Measurements from ENCODE around the gene EPSTI1.

The EPSTI1 gene

DNA sequence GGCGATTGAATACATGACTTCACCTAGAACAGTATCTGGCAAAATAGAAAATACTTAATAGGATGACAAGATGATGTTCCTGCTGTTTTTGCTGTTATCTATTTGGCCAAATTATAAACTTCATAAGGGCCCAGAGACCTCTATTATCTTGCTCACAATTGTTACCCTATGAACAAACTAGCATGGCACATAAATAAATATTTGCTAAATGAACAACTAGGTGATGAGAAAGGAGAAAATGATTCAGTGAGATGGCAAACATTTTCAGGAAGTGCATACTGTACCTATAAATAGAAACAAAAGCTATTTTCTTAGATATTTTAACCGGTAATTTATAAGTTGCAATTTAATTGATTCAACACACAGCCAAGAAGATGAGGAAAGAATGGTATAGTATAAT, 132.3 kb downstream of the EPSTI1 start:
- H3K27ac ChIP-seq, result no peak overlapping the region
- H3K36me3 ChIP-seq, result no peaks in the 10 kb centered on the region
- H3K4me3 ChIP-seq (ENCODE audit: low read depth in 1 of 2, low read length in 1 of 2), result no peak overlapping the region
- H3K27me3 ChIP-seq, result no peaks in the 10 kb centered on the region
- TF ChIP-seq, protein P1, sequence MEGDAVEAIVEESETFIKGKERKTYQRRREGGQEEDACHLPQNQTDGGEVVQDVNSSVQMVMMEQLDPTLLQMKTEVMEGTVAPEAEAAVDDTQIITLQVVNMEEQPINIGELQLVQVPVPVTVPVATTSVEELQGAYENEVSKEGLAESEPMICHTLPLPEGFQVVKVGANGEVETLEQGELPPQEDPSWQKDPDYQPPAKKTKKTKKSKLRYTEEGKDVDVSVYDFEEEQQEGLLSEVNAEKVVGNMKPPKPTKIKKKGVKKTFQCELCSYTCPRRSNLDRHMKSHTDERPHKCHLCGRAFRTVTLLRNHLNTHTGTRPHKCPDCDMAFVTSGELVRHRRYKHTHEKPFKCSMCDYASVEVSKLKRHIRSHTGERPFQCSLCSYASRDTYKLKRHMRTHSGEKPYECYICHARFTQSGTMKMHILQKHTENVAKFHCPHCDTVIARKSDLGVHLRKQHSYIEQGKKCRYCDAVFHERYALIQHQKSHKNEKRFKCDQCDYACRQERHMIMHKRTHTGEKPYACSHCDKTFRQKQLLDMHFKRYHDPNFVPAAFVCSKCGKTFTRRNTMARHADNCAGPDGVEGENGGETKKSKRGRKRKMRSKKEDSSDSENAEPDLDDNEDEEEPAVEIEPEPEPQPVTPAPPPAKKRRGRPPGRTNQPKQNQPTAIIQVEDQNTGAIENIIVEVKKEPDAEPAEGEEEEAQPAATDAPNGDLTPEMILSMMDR (IDR thresholded peaks at IDR 0.05), result no peak
- no peaks in the 10 kb centered on the region for H3K9me3 ChIP-seq
- H3K4me1 ChIP-seq (ENCODE audit: control insufficient read depth in 1 of 2, insufficient read depth in 1 of 2, low read depth in 1 of 2, low read length in 1 of 2), result no peaks in the 10 kb centered on the region

DNA sequence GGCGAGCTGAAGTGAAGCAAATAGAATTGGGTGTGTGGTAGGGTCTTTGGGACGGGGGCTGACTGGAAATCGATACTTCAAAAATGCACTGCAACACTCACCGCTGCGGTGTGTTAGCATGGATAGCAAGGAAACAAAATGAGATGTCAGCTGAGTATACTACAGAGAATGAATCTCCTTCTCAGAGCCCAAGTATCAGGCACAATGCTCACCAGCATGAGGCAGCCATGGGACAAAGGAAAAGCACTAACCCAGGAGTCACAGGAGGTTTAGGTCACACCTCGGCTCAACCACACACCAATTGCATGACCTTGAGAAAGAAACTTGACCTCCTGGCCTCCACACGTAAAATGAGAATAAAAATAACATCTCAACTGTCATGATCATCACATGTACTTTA, 136.6 kb downstream of the EPSTI1 start:
- Histone ChIP-seq H3K27me3 (no peaks in the 10 kb centered on the region), H3K9me3 (no peaks in the 10 kb centered on the region), H3K4me1 (ENCODE audit: control insufficient read depth in 1 of 2, insufficient read depth in 1 of 2, low read depth in 1 of 2, low read length in 1 of 2) (no peaks in the 10 kb centered on the region), H3K4me3 (ENCODE audit: low read depth in 1 of 2, low read length in 1 of 2) (no peak overlapping the region), H3K36me3 (no peaks in the 10 kb centered on the region), H3K27ac (no peak overlapping the region)
- TF ChIP-seq, protein P1 (IDR thresholded peaks at IDR 0.05), result no peak

DNA sequence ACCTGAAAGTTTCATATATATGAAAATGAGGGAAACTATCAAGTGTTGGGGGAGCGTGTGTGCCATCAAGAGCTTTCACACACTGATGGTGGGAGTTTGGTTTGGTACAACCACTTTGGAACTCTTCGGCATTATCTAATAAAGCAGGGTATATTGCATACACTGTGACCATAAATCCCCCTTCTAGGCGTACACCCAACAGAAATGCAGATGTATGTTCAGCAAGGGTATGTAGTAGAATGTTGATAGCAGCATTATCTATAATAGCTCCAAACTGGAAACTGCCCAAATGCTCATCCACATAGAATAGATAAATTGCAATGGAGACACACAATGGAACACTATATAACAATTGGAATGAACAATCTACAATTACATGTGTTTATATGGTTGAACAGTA, 139.9 kb downstream of the EPSTI1 start:
- no peaks in the 10 kb centered on the region for H3K4me1 ChIP-seq (ENCODE audit: control insufficient read depth in 1 of 2, insufficient read depth in 1 of 2, low read depth in 1 of 2, low read length in 1 of 2)
- H3K27ac ChIP-seq, result no peak overlapping the region
- no peaks in the 10 kb centered on the region for H3K9me3 ChIP-seq
- TF ChIP-seq, protein P1 (IDR thresholded peaks at IDR 0.05), result no peak
- no peaks in the 10 kb centered on the region for H3K27me3 ChIP-seq
- no peaks in the 10 kb centered on the region for H3K36me3 ChIP-seq
- no peak overlapping the region for H3K4me3 ChIP-seq (ENCODE audit: low read depth in 1 of 2, low read length in 1 of 2)

DNA sequence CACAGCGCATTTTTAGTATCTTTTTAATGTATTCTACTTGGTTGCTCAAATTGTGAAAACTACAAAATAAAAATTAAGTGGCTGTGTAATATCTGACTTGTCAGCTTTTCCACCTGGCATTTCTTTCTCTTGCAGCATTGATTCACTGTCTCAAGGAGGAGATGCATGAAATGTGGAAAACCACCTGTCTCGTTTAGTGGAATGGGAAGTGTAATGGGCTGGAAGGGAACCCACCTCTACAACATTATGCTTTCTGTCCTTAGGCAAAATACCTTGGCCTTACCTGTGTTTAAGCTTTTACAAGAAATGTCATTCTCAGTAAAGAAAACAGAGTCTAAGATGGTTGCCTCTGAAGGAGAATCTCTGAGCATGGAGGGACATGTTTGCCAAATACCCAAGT, 142.8 kb downstream of the EPSTI1 start:
- H3K27me3 ChIP-seq, result no peaks in the 10 kb centered on the region
- H3K4me3 ChIP-seq (ENCODE audit: low read depth in 1 of 2, low read length in 1 of 2), result no peak overlapping the region
- TF ChIP-seq, protein P1 (IDR thresholded peaks at IDR 0.05), result no peak
- no peaks in the 10 kb centered on the region for H3K36me3 ChIP-seq
- no peak overlapping the region for H3K27ac ChIP-seq
- H3K9me3 ChIP-seq, result no peaks in the 10 kb centered on the region
- H3K4me1 ChIP-seq (ENCODE audit: control insufficient read depth in 1 of 2, insufficient read depth in 1 of 2, low read depth in 1 of 2, low read length in 1 of 2), result no peaks in the 10 kb centered on the region

DNA sequence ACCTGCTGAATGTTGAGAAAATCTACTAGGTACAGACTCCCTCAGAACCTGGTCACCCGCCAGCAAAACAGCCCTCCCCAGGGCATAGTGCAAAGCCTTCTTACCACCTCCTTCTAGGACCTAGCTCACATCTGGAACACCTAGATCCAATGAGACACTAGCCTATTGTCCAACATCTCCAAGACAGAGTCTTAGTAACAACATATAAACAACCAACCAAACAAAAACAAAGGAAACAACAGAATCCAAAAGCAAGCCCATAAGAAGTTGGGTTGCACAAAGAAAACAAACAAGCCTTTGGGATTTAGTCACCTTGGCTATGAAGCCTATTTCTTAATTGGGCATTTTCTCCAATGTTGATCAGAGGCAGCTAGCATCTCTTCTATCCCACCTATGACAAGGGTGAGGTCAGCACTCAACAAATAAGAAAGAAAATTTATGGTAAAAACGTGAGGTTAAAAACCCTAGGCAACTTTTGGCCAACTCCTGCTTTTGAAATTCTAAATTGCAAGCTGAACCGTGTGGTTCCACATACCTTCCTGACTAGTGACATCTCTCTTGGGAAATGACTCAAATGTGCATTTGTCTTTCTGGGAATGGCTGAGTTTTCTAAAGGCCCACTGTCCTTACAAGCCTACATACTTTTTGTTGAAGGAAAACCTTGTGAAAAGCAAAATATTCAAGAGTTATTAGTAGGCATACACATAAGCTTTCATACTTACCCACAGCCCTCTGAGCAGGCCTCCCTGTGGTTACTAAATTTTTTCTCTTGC, 144.0 kb downstream of the EPSTI1 start:
- no peak overlapping the region for H3K27ac ChIP-seq
- TF ChIP-seq, protein P1 (IDR thresholded peaks at IDR 0.05), result no peak
- no peaks in the 10 kb centered on the region for H3K27me3 ChIP-seq
- H3K36me3 ChIP-seq, result no peaks in the 10 kb centered on the region
- no peaks in the 10 kb centered on the region for H3K9me3 ChIP-seq
- no peak overlapping the region for H3K4me3 ChIP-seq (ENCODE audit: low read depth in 1 of 2, low read length in 1 of 2)
- H3K4me1 ChIP-seq (ENCODE audit: control insufficient read depth in 1 of 2, insufficient read depth in 1 of 2, low read depth in 1 of 2, low read length in 1 of 2), result no peaks in the 10 kb centered on the region
